Panc1 (cell line): ENCODE data around the gene FGD5. TPM values are rescaled to one million over a fixed set of nuclear protein-coding genes. Genes with fewer than 3 reads are reported as not detected.

Experiments
- ATAC-seq: fragments of 200-7000 bp; cut with Tn5 transposase; 2 replicates; pipeline ENCODE4 v1.9.1; 2020; ENCODE audit warnings: mild to moderate bottlenecking, moderate library complexity
- BruUV-seq: library from RNA; stranded (reverse); fragments of 400-500 nt; replicated peaks from 2 replicates; lab custom pipeline; 2021; lab: Mats Ljungman, UMichigan
- CTCF ChIA-PET: fragments of 300-600 bp; sonication (Branson Sonifier 250); formaldehyde crosslinking; loops from one replicate; lab custom pipeline; 2022; ENCODE audit warnings: antibody characterized with exemption; lab: Charles Lee
- POLR2A ChIA-PET: fragments of 300-600 bp; sonication (Branson Sonifier 250); formaldehyde crosslinking; loops from one replicate; lab custom pipeline; 2022; ENCODE audit warnings: antibody characterized with exemption; lab: Charles Lee
- DNase-seq: peaks from one replicate; pipeline ENCODE4 v3.0.0-alpha.2; 2010; ENCODE audit warnings: low read depth, low spot score
- H3K27ac ChIP-seq: 2 replicates; pipeline ENCODE4 v1.5.1; 2011; ENCODE audit warnings: mild to moderate bottlenecking, low read length, inconsistent platforms
- H3K27me3 ChIP-seq: fragments of 200-500 bp; sonication (Bioruptor generic); 2 replicates; pipeline ENCODE4 v1.6.0; 2014; ENCODE audit warnings: low read length, inconsistent platforms; ENCODE audit not compliant: control insufficient read depth, insufficient read depth
- H3K36me3 ChIP-seq: fragments of 200-500 bp; sonication (Bioruptor generic); 2 replicates; pipeline ENCODE4 v1.5.1; 2014; ENCODE audit warnings: inconsistent platforms, mild to moderate bottlenecking, low read length, moderate library complexity; ENCODE audit not compliant: control insufficient read depth, insufficient read depth
- H3K4me1 ChIP-seq: 2 replicates; pipeline ENCODE4 v1.5.1; 2011; ENCODE audit warnings: inconsistent platforms, mild to moderate bottlenecking, low read length, moderate library complexity; ENCODE audit not compliant: control insufficient read depth, insufficient read depth
- H3K4me3 ChIP-seq, 2 experiments: 2 replicates each; pipeline ENCODE4 v1.5.1; 2011 to 2012; ENCODE audit warnings: low read depth in 2 of 2, low read length in 2 of 2, mild to moderate bottlenecking in 2 of 2, inconsistent platforms in 1 of 2, moderate library complexity in 1 of 2
- H3K9me3 ChIP-seq: fragments of 200-500 bp; sonication (Bioruptor generic); 2 replicates; pipeline ENCODE4 v1.5.1; 2014; ENCODE audit warnings: low read depth, mild to moderate bottlenecking, inconsistent platforms, low read length, moderate library complexity; ENCODE audit not compliant: control insufficient read depth, insufficient read depth
- CTCF ChIP-seq: fragments of 450-650 bp; IDR thresholded peaks from 2 replicates; pipeline ENCODE4 v1.5.1; 2017; ENCODE audit warnings: mild to moderate bottlenecking
- POLR2AphosphoS5 ChIP-seq: IDR thresholded peaks from 2 replicates; pipeline ENCODE4 v1.6.1; 2012; ENCODE audit warnings: mild to moderate bottlenecking, low read depth, low read length, moderate library complexity
- REST ChIP-seq, 2 experiments: IDR thresholded peaks; 2 replicates each; pipeline ENCODE4 v1.6.1; 2011 to 2012; ENCODE audit warnings: low read depth in 2 of 2, control low read depth in 1 of 2, low read length in 1 of 2, mild to moderate bottlenecking in 1 of 2, moderate library complexity in 1 of 2; ENCODE audit not compliant: insufficient read depth in 1 of 2
- SIN3A ChIP-seq: IDR thresholded peaks from 2 replicates; pipeline ENCODE4 v1.6.1; 2012; ENCODE audit warnings: low read depth, mild to moderate bottlenecking, low read length, moderate library complexity, borderline replicate concordance; ENCODE audit not compliant: insufficient read depth
- TCF7L2 ChIP-seq: IDR thresholded peaks from 2 replicates; pipeline ENCODE4 v1.6.1; 2011; ENCODE audit warnings: mild to moderate bottlenecking, low read depth, low read length, inconsistent platforms
- in situ Hi-C: cut with HindIII; loops from 2 replicates; pipeline ENCODE4 v1.10.0; 2016; ENCODE audit warnings: low sequenced_read_pairs, low pct_unique_long_range_greater_than_20kb
- intact Hi-C: fragments of 100-400 bp; cut with micrococcal nuclease; formaldehyde crosslinking; loops from one replicate; pipeline ENCODE4 v1.10.0; 2022; ENCODE audit not compliant: unreplicated experiment
- total RNA-seq: library from RNA; stranded (reverse); gene quantifications from one replicate; pipeline ENCODE4 v1.2.1, GENCODE V29; 2021; ENCODE audit not compliant: unreplicated experiment

Gene FGD5
- total RNA-seq, 1 experiment from 2014 or later = 0.77 TPM

GRCh38 chr3:14913926-14914778, 95.4 kb downstream of the FGD5 start:
- DNase-seq (no peak), ATAC-seq (no peak)
- H3K36me3 ChIP-seq = no peaks in the 10 kb centered on the region
- in situ Hi-C loops (no loop called here), intact Hi-C loops (no loop called here)
- no peak for TF ChIP-seq SIN3A
- no peak for TF ChIP-seq REST (IDR thresholded peaks at IDR 0.05; ENCODE audit: insufficient read depth in 1 of 2, low read depth in 2 of 2, low read length in 1 of 2)
- no peak for TF ChIP-seq CTCF
- TF ChIP-seq TCF7L2 = no peak
- no peak for TF ChIP-seq POLR2AphosphoS5
- no peaks in the 10 kb centered on the region for H3K9me3 ChIP-seq
- BruUV-seq = no TSS peak
- H3K4me3 ChIP-seq = no peak overlapping the region
- ChIA-PET POLR2A (no interaction called here), CTCF (interaction anchor here (0.5 kb wide), 1 partner anchor 301 kb away, joined by 4 read pairs; no protein-coding TSS in a partner anchor)
- no peak overlapping the region for H3K27ac ChIP-seq
- H3K27me3 ChIP-seq = no peaks in the 10 kb centered on the region
- no peaks in the 10 kb centered on the region for H3K4me1 ChIP-seq

DNA sequence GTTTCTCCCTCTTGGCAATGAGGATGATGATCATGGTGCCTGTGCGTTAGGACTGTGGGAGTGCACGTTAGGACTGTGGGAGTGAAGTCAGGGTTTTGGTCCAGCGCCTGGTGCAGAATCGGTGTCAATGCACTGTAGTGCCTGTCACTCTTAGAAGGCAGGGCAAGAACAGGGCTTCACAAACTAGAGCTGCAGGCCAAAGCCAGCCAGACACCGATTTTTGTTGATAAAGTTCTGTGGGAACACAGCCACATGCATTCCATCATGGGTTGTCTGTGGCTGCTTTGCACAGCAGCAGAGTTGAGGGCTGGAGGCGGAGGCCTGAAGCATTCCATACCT, 96.0 kb downstream of the FGD5 start:
- in situ Hi-C loops = no loop called here
- Histone ChIP-seq H3K9me3 (no peaks in the 10 kb centered on the region), H3K4me1 (no peaks in the 10 kb centered on the region), H3K36me3 (no peaks in the 10 kb centered on the region), H3K27me3 (no peaks in the 10 kb centered on the region), H3K27ac (no peak overlapping the region), H3K4me3 (no peak overlapping the region)
- TF ChIP-seq CTCF (no peak), POLR2AphosphoS5 (no peak), REST (IDR thresholded peaks at IDR 0.05; ENCODE audit: insufficient read depth in 1 of 2, low read depth in 2 of 2, low read length in 1 of 2) (no peak), TCF7L2 (no peak), SIN3A (no peak)
- BruUV-seq = no TSS peak
- intact Hi-C loops = loop anchor here (5.0 kb wide), 1 partner anchor 57 kb away; no protein-coding TSS in a partner anchor
- CTCF ChIA-PET = no interaction called here
- ATAC-seq = no peak
- POLR2A ChIA-PET = no interaction called here
- no peak for DNase-seq
